GM18517 (cell line): ENCODE measurements around the gene DPEP2.
"Not testable (repeated sequence)": the region's sequence is repeated elsewhere in the genome, so short reads cannot be mapped to it uniquely, and the experiment has no call there.

ENCODE experiments used
- ATAC-seq: cut with Tn5 transposase; IDR thresholded peaks from one replicate; pipeline ENCODE4 v1.9.1; 2021; ENCODE audit warnings: mild to moderate bottlenecking, moderate library complexity; ENCODE audit not compliant: unreplicated experiment

Gene DPEP2

DNA sequence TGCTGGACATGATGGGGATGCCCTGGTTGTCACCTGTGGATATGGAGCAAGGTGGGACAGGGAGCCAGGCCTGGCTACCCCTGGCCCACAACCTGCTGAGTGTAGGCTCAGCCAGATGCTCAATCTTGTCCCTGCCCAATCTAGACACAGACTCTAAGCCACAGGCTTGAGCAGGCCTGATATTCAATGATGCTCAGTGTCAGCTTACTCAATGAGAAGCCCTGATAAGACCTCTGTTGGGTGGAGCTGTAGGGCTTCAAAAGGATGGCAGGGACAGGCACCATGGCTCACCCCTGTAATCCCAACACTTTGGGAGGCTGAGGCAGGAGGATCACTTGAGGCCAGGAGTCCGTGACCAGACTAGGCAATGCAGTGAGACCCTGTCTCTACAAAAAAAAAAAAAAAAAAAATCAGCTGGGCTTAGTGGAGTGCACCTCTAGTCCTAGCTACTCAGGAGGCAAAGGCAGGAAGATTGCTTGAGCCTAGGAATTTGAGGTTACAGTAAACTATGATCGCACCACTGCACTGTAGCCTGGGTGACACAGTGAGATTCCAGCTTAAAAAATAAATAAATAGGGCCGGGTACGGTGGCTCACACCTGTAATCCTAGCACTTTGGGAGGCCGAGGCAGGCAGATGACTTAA lies 58.7 kb downstream of the DPEP2 start:
- ATAC-seq: no peak

DNA sequence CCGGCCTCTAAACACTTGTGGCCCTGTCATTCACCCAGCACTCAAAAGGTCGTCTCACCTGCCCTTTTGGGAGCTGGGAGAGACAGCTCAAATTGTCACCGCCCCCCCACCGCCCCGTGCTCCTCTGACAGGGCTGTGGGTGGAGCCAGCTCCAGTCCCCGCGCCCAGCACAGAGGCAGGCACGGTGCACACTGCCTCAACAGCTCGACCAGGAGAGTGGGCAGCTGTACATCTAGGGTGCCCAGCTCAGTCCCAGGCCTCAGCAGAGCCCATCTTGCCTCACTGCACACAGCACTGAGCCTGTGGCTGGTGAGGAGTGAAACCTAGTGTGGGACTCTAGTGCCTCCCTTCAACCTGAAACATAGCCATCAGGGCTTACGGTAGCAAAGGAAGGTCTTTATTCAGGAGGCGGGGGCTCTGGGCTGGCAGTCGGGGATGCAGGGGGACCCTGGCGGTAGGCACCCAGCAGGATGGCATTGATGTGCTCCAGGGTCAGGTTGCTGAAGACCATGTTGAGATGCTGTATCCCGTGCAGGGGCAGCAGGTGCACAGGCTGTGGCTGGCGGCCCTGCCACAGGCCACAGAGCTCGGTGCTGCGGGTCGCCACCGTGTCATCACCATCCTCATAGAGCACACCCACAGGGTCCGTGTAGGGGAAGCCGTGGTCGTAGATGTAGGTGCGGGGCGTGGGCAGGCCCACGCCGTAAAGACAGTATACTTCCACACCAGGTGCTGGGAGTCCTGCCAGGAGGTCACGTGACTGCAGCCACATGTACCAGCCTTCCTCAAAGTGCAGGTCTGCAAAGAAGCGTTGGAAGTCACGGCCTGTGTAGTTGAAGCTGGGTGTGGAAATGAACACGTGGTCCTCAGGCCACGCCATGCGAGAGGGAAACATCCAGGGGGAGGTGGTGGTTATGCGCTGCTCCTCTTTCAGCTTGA lies 59.5 kb downstream of the DPEP2 start:
- no peak for ATAC-seq

DNA sequence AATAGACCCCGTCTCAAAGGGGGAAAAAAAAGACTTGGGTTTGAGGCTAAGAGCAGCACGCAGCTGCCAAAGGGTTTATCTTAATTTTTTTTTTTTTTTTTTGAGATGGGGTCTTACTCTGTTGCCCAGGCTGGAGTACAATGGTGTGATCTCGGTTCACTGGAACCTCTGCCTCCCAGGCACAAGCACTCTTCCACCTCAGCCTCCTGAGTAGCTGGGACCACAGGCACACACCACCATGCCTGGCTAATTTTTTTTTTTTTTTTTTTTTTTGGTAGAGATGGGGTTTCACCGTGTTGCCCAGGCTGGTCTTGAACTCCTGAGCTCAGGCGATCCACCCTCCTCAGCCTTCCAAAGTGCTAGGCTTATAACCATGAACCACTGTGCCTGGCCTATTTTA lies 61.6 kb downstream of the DPEP2 start:
- ATAC-seq: not testable (repeated sequence)
